Common myeloid progenitor, CD34-positive (primary cell): ENCODE results near the gene ADAMTSL4.
"Not testable (repeated sequence)": the region's sequence is repeated elsewhere in the genome, so short reads cannot be mapped to it uniquely, and the experiment has no call there.

Source experiments
- CTCF ChIA-PET: fragments of 350-600 bp; sonication (Branson Sonifier 250); formaldehyde crosslinking; loops from one replicate; lab custom pipeline; 2021; ENCODE audit warnings: antibody characterized with exemption; lab: Charles Lee
- POLR2A ChIA-PET: fragments of 350-600 bp; sonication (Branson Sonifier 250); formaldehyde crosslinking; loops from one replicate; lab custom pipeline; 2021; ENCODE audit warnings: antibody characterized with exemption; lab: Charles Lee
- DNase-seq, 3 donors: peaks; one replicate each; pipeline versions ENCODE4 v3.0.0 to v3.0.0-alpha.2; 2013
- H3K27ac ChIP-seq, 2 experiments: 1 replicate in 1 of 2; 2 replicates in 1 of 2; pipeline ENCODE4 v1.7.0; 2013; ENCODE audit warnings: inconsistent platforms in 2 of 2, low read length in 2 of 2, mild to moderate bottlenecking in 2 of 2, low read depth in 1 of 2, moderate library complexity in 1 of 2; ENCODE audit not compliant: severe bottlenecking in 2 of 2, insufficient read depth in 1 of 2, poor library complexity in 1 of 2
- H3K27me3 ChIP-seq, 5 experiments: replicated peaks in 2 of 5; 1 replicate in 3 of 5; 2 replicates in 2 of 5; pipeline versions ENCODE4 v1.6.1 to v1.7.0; 2013; ENCODE audit warnings: low read length in 4 of 5, mild to moderate bottlenecking in 2 of 5, moderate library complexity in 2 of 5, inconsistent platforms in 1 of 5; ENCODE audit not compliant: insufficient read depth in 5 of 5, control insufficient read depth in 4 of 5
- H3K36me3 ChIP-seq, 4 experiments: 1 replicate in 2 of 4; 2 replicates in 2 of 4; pipeline versions ENCODE4 v1.6.1 to v1.7.0; 2013; ENCODE audit warnings: low read length in 3 of 4, control low read depth in 1 of 4, mild to moderate bottlenecking in 1 of 4; ENCODE audit not compliant: control insufficient read depth in 4 of 4, insufficient read depth in 4 of 4
- H3K4me1 ChIP-seq, 4 experiments: 1 replicate in 3 of 4; 2 replicates in 1 of 4; pipeline versions ENCODE4 v1.6.1 to v1.7.1; 2013; ENCODE audit warnings: low read length in 3 of 4, mild to moderate bottlenecking in 3 of 4, control low read depth in 1 of 4, inconsistent platforms in 1 of 4, moderate library complexity in 1 of 4; ENCODE audit not compliant: control insufficient read depth in 4 of 4, insufficient read depth in 4 of 4; ENCODE audit errors: control extremely low read depth in 1 of 4
- H3K4me3 ChIP-seq, 7 experiments: 1 replicate in 4 of 7; 2 replicates in 3 of 7; pipeline versions ENCODE4 v1.5.1 to v1.7.0; 2013; ENCODE audit warnings: mild to moderate bottlenecking in 7 of 7, low read length in 6 of 7, moderate library complexity in 6 of 7, inconsistent platforms in 2 of 7, low read depth in 2 of 7, control low read depth in 1 of 7; ENCODE audit not compliant: insufficient read depth in 4 of 7, control insufficient read depth in 1 of 7; ENCODE audit errors: extremely low read depth in 1 of 7
- H3K9me3 ChIP-seq, 5 experiments: 1 replicate in 4 of 5; 2 replicates in 1 of 5; pipeline versions ENCODE4 v1.6.1 to v1.7.1; 2013; ENCODE audit warnings: low read length in 4 of 5, mild to moderate bottlenecking in 2 of 5, inconsistent platforms in 1 of 5, low read depth in 1 of 5, moderate library complexity in 1 of 5; ENCODE audit not compliant: control insufficient read depth in 4 of 5, insufficient read depth in 2 of 5; ENCODE audit errors: control extremely low read depth in 1 of 5
- WGBS: methylation state at CpG from one replicate; pipeline ENCODE4 v1.1.5; 2013; ENCODE audit not compliant: insufficient coverage; 5-methylcytosine and 5-hydroxymethylcytosine counted together

Gene ADAMTSL4

DNA sequence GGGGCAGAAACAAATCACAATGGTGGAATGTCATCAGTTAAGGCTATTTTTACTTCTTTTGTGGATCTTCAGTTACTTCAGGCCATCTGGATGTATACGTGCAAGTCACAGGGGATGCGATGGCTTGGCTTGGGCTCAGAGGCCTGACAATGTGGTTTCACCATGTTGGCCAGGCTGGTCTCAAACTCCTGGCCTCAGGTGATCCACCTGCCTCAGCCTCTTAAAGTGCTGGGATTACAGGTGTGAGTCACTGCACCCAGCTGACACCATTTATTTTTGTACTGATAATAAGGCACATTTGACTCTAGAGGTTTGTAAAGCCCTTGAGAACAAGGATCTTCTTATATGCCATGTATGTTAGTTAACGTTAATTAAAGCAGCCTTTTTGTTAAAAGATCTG lies 31.8 kb downstream of the ADAMTSL4 start:
- POLR2A ChIA-PET, H3K4me3 ChIP-seq, DNase-seq, H3K9me3 ChIP-seq, H3K27ac ChIP-seq, H3K27me3 ChIP-seq: not testable (repeated sequence)
- CTCF ChIA-PET = interaction anchor here (3.0 to 3.3 kb wide), 2 partner anchors 30 to 40 kb away, joined by 35 to 37 read pairs; no protein-coding TSS in a partner anchor
- Histone ChIP-seq H3K4me1 (peaks cover 22 to 29% (median 24%) of the 10 kb centered on the region in 4 experiments), H3K36me3 (peaks cover 7 to 28% (median 23%) of the 10 kb centered on the region in 4 experiments)
- WGBS = 97% methylated on average over 3 of the region's 3 CpGs

GRCh38 chr1:150581437-150581836 lies 32.2 kb downstream of the ADAMTSL4 start:
- ChIA-PET CTCF (interaction anchor here (3.0 to 3.3 kb wide), 2 partner anchors 30 to 40 kb away, joined by 35 to 37 read pairs; no protein-coding TSS in a partner anchor), POLR2A (interaction anchor here (0.7 kb wide), 1 partner anchor 32 kb away, joined by 3 read pairs; no protein-coding TSS in a partner anchor)
- H3K9me3 ChIP-seq, H3K27ac ChIP-seq, DNase-seq, H3K4me3 ChIP-seq, H3K27me3 ChIP-seq: not testable (repeated sequence)
- WGBS = 100% methylated on average over 3 of the region's 7 CpGs
- Histone ChIP-seq H3K36me3 (peaks cover 5 to 24% (median 21%) of the 10 kb centered on the region in 4 experiments), H3K4me1 (peaks cover 18 to 25% (median 20%) of the 10 kb centered on the region in 4 experiments)

GRCh38 chr1:150581962-150582361 lies 32.8 kb downstream of the ADAMTSL4 start:
- H3K9me3 ChIP-seq, DNase-seq, H3K4me3 ChIP-seq, H3K27ac ChIP-seq, H3K27me3 ChIP-seq: not testable (repeated sequence)
- Histone ChIP-seq H3K36me3 (peaks cover 5 to 20% (median 16%) of the 10 kb centered on the region in 4 experiments), H3K4me1 (peaks cover 12 to 19% (median 16%) of the 10 kb centered on the region in 4 experiments)
- ChIA-PET POLR2A (interaction anchor here (0.7 kb wide), 1 partner anchor 32 kb away, joined by 3 read pairs; no protein-coding TSS in a partner anchor), CTCF (interaction anchor here (1.0 to 3.3 kb wide), 3 partner anchors 12 to 39 kb away, joined by 3 to 37 read pairs (median 35); no protein-coding TSS in a partner anchor)
- WGBS = 100% methylated on average over 7 of the region's 14 CpGs

- no CpG with 5 or more reads among the region's 2 CpGs for WGBS
- Histone ChIP-seq H3K27ac (no peak overlapping the region), H3K36me3 (peaks cover 2 to 16% (median 12%) of the 10 kb centered on the region in 4 experiments), H3K4me3 (no peak overlapping the region), H3K9me3 (no peaks in the 10 kb centered on the region), H3K4me1 (peaks cover 8 to 15% (median 12%) of the 10 kb centered on the region in 4 experiments), H3K27me3 (no peaks in the 10 kb centered on the region)
- CTCF ChIA-PET = interaction anchor here (0.6 to 1.0 kb wide), 2 partner anchors 12 to 19 kb away, joined by 3 to 4 read pairs; no protein-coding TSS in a partner anchor
- POLR2A ChIA-PET = no interaction called here
- DNase-seq = no peak
These were observed 33.2 kb downstream of the ADAMTSL4 start for GRCh38 chr1:150582371-150582770.

DNA sequence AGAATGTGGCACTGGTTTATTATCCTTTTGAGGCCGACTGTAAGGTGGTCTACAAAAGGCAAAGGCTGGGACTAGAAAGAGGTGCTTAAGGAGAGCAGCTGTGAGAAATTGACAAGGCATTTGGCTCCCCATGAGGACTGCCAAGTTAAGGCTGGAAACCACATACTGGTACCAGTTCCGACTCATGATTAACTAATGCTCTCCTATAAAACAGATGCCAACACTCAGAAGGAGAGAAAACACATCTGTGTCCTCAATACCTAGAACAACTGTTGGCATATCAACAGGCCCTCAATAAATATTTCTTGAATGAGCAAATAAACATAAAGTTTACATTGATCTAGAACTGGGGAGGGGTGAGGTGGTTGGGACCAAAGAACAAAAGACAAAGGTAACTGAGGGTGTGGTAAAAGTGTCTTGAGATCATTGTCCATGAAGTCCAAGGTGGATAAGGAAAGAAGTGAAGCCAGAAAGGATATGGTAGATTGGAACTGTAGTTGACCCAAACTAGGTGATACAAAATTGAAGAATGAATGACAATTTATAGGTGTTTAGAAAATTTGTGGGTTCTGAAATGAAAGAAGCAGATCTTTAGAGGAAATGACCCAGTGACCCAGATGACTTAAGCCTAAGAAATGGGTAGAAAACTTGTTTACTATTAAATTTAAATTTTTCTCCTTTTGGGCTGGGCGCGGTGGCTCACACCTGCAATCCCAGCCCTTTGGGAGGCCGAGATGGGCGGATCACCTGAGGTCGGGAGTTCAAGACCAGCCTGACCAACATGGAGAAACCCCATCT lies 47.1 kb downstream of the ADAMTSL4 start:
- no peak for DNase-seq
- H3K4me1 ChIP-seq = no peaks in the 10 kb centered on the region
- H3K9me3 ChIP-seq = no peaks in the 10 kb centered on the region
- no peak overlapping the region for H3K27ac ChIP-seq
- H3K4me3 ChIP-seq = no peak overlapping the region
- H3K36me3 ChIP-seq = peaks cover 0 to 10% (median 2%) of the 10 kb centered on the region in 4 experiments
- ChIA-PET POLR2A (no interaction called here), CTCF (interaction anchor here (1.9 kb wide), 1 partner anchor 16 kb away, joined by 5 read pairs; no protein-coding TSS in a partner anchor)
- H3K27me3 ChIP-seq = no peaks in the 10 kb centered on the region
- WGBS = 92% methylated on average over 1 of the region's 7 CpGs

DNA sequence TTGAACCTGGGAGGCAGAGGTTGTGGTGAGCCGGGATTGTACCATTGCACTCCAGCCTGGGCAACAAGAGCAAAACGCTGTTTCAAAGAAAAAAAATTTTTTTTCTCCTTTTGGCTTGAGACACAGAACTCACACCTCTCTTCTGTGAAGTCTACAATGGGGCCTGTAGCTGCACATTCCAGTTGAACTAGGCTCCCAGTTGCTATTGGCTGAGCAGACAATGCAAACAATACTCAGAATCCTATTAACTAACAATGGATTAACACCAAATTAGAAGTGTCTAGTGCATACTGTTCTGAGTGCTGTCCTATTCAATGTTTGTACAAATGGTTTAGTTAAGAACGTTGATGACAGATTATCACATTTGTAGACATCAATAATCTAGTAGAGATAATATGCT lies 47.8 kb downstream of the ADAMTSL4 start:
- no peaks in the 10 kb centered on the region for H3K4me1 ChIP-seq
- ChIA-PET POLR2A (no interaction called here), CTCF (interaction anchor here (1.9 kb wide), 1 partner anchor 17 kb away, joined by 5 read pairs; no protein-coding TSS in a partner anchor)
- no peak overlapping the region for H3K27ac ChIP-seq
- peaks cover 0 to 8% (median 2%) of the 10 kb centered on the region in 4 experiments for H3K36me3 ChIP-seq
- no peak overlapping the region for H3K4me3 ChIP-seq
- no peaks in the 10 kb centered on the region for H3K9me3 ChIP-seq
- 100% methylated on average over 1 of the region's 3 CpGs for WGBS
- no peak for DNase-seq
- H3K27me3 ChIP-seq = no peaks in the 10 kb centered on the region
